Measurements from ENCODE around the gene IMP3.

The IMP3 gene

GRCh38 chr15:75654201-75654907, 14.3 kb upstream of the IMP3 start:
- no peak overlapping the region for H3K27ac ChIP-seq

GRCh38 chr15:75653347-75653913, 13.4 kb upstream of the IMP3 start:
- no peak for TF ChIP-seq CTCF (conservative IDR thresholded peaks at IDR 0.05)
- TF ChIP-seq ZFX (IDR thresholded peaks at IDR 0.05) = no peak

More at GRCh38 chr15:75654201-75654907, 14.3 kb upstream of the IMP3 start:
- TF ChIP-seq CTCF (conservative IDR thresholded peaks at IDR 0.05) = no peak
- no peak for TF ChIP-seq ZFX (IDR thresholded peaks at IDR 0.05)

GRCh38 chr15:75651810-75652543, 12.0 kb upstream of the IMP3 start:
- peak overlapping the region; percentile 4; the same call in 1 of the 2 replicates for H3K27ac ChIP-seq
- TF ChIP-seq CTCF (conservative IDR thresholded peaks at IDR 0.05) (no peak), ZFX (IDR thresholded peaks at IDR 0.05) (no peak)

More at GRCh38 chr15:75653347-75653913, 13.4 kb upstream of the IMP3 start:
- H3K27ac ChIP-seq = no peak overlapping the region

GRCh38 chr15:75650908-75651809, 11.1 kb upstream of the IMP3 start:
- peak overlapping the region; percentile 4; the same call in 1 of the 2 replicates for H3K27ac ChIP-seq
- TF ChIP-seq CTCF (conservative IDR thresholded peaks at IDR 0.05) (no peak), ZFX (IDR thresholded peaks at IDR 0.05) (no peak)

GRCh38 chr15:75649848-75650247, 9.8 kb upstream of the IMP3 start:
- TF ChIP-seq ZFX (IDR thresholded peaks at IDR 0.05) = no peak

GRCh38 chr15:75649045-75649761, 9.2 kb upstream of the IMP3 start:
- TF ChIP-seq ZFX (IDR thresholded peaks at IDR 0.05) (no peak), CTCF (conservative IDR thresholded peaks at IDR 0.05) (no peak)
- H3K27ac ChIP-seq = peak overlapping the region; percentile 89; the same call in 1 of the 2 replicates

More at GRCh38 chr15:75649848-75650247, 9.8 kb upstream of the IMP3 start:
- no peak overlapping the region for H3K27ac ChIP-seq

All from C4-2B (cell line).